SU-DHL-6 (cell line): Measurements from ENCODE around the gene WNT5A.

Source experiments
- H2AFZ ChIP-seq: fragments of 200-600 bp; sonication (generic); 2 replicates; pipeline ENCODE4 v1.6.1; 2014; ENCODE audit warnings: low read depth, mild to moderate bottlenecking, moderate library complexity, mixed read lengths, antibody characterized with exemption, low read length; ENCODE audit not compliant: severe bottlenecking
- H3F3A ChIP-seq: fragments of 200-600 bp; shearing (Covaris generic); 2 replicates; pipeline ENCODE4 v1.6.0; 2016; ENCODE audit warnings: antibody characterized with exemption, mild to moderate bottlenecking; ENCODE audit not compliant: insufficient read depth
- H3K27ac ChIP-seq: fragments of 200-600 bp; sonication (generic); 2 replicates; pipeline ENCODE4 v1.5.1; 2016; ENCODE audit warnings: low read depth, mild to moderate bottlenecking, low read length, moderate library complexity, mixed read lengths
- H3K27me3 ChIP-seq: fragments of 200-600 bp; sonication (generic), shearing (Covaris generic); 2 replicates; pipeline ENCODE4 v1.6.0; 2014; ENCODE audit warnings: mild to moderate bottlenecking, low read length
- H3K36me3 ChIP-seq: fragments of 200-600 bp; sonication (generic); 2 replicates; pipeline ENCODE4 v1.6.1; 2014; ENCODE audit warnings: mild to moderate bottlenecking, low read length, mixed read lengths
- H3K4me2 ChIP-seq: fragments of 300-600, 200-600 bp; shearing (Covaris generic), sonication (generic); 2 replicates; pipeline ENCODE4 v1.6.0; 2014; ENCODE audit warnings: low read length, low read depth, mild to moderate bottlenecking; ENCODE audit not compliant: poor library complexity, severe bottlenecking
- H3K4me3 ChIP-seq: fragments of 200-600 bp; sonication (generic); 2 replicates; pipeline ENCODE4 v1.5.1; 2014; ENCODE audit warnings: antibody characterized with exemption, low read length, mild to moderate bottlenecking, mixed read lengths; ENCODE audit not compliant: insufficient read depth, poor library complexity, severe bottlenecking
- H3K79me2 ChIP-seq: fragments of 200-600 bp; sonication (generic); 2 replicates; pipeline ENCODE4 v1.6.1; 2014; ENCODE audit warnings: mild to moderate bottlenecking, low read length, moderate library complexity; ENCODE audit not compliant: insufficient read depth
- H3K9ac ChIP-seq: fragments of 200-600 bp; sonication (generic); 2 replicates; pipeline ENCODE4 v1.7.0; 2014; ENCODE audit warnings: mild to moderate bottlenecking, low read length
- H3K9me2 ChIP-seq: fragments of 200-600 bp; sonication (generic); replicated peaks from 2 replicates; pipeline ENCODE4 v1.6.1; 2014; ENCODE audit warnings: low read length; ENCODE audit not compliant: insufficient read depth
- H3K9me3 ChIP-seq: fragments of 200-600 bp; sonication (generic); 2 replicates; pipeline ENCODE4 v1.6.1; 2014; ENCODE audit warnings: low read length, mixed read lengths; ENCODE audit not compliant: insufficient read depth
- H4K20me1 ChIP-seq: fragments of 200-600 bp; sonication (generic); 2 replicates; pipeline ENCODE4 v1.6.1; 2014; ENCODE audit warnings: low read depth, mild to moderate bottlenecking, antibody characterized with exemption, low read length, moderate library complexity, mixed read lengths
- CTCF ChIP-seq: fragments of 200-600 bp; sonication (generic); IDR thresholded peaks from one replicate; pipeline ENCODE4 v1.5.1; 2017; ENCODE audit warnings: antibody characterized with exemption, mild to moderate bottlenecking, low read length, moderate library complexity; ENCODE audit not compliant: insufficient read depth, poor library complexity, severe bottlenecking
- EZH2phosphoT487 ChIP-seq: fragments of 200-600 bp; sonication (generic), shearing (Covaris generic); conservative IDR thresholded peaks from 2 replicates; pipeline ENCODE4 v1.6.1; 2018; ENCODE audit warnings: mild to moderate bottlenecking, antibody characterized with exemption, low read length, moderate library complexity, mixed read lengths

WNT5A gene

GRCh38 chr3:55490276-55490913, 3.3 kb upstream of the WNT5A start:
- no peaks in the 10 kb centered on the region for H4K20me1 ChIP-seq
- H3K4me3 ChIP-seq = no peak overlapping the region
- TF ChIP-seq EZH2phosphoT487 = no peak
- TF ChIP-seq CTCF = no peak
- no peaks in the 10 kb centered on the region; the same call in 1 of the 2 replicates for H3K9me2 ChIP-seq
- no peaks in the 10 kb centered on the region for H3K36me3 ChIP-seq
- H3K79me2 ChIP-seq = no peaks in the 10 kb centered on the region
- no peak overlapping the region for H2AFZ ChIP-seq
- H3K9me3 ChIP-seq = no peaks in the 10 kb centered on the region
- H3K9ac ChIP-seq = no peak overlapping the region
- H3K4me2 ChIP-seq = no peak overlapping the region
- no peaks in the 10 kb centered on the region for H3F3A ChIP-seq
- H3K27me3 ChIP-seq = no peaks in the 10 kb centered on the region
- no peak overlapping the region for H3K27ac ChIP-seq

- Histone ChIP-seq H2AFZ (no peak overlapping the region), H3K36me3 (no peaks in the 10 kb centered on the region), H3K27ac (no peak overlapping the region), H3K9me3 (no peaks in the 10 kb centered on the region), H3K27me3 (no peaks in the 10 kb centered on the region), H3K9me2 (no peaks in the 10 kb centered on the region; the same call in 1 of the 2 replicates), H3K4me2 (no peak overlapping the region), H3K9ac (no peak overlapping the region), H3F3A (no peaks in the 10 kb centered on the region), H3K4me3 (no peak overlapping the region), H3K79me2 (no peaks in the 10 kb centered on the region), H4K20me1 (no peaks in the 10 kb centered on the region)
- TF ChIP-seq CTCF (no peak), EZH2phosphoT487 (no peak)
Observed at GRCh38 chr3:55489798-55490132, 2.7 kb upstream of the WNT5A start.

- H3K9me2 ChIP-seq = no peaks in the 10 kb centered on the region; the same call in 1 of the 2 replicates
- no peaks in the 10 kb centered on the region for H3F3A ChIP-seq
- no peaks in the 10 kb centered on the region for H3K36me3 ChIP-seq
- H3K79me2 ChIP-seq = no peaks in the 10 kb centered on the region
- H3K9me3 ChIP-seq = no peaks in the 10 kb centered on the region
- no peaks in the 10 kb centered on the region for H4K20me1 ChIP-seq
- H3K4me3 ChIP-seq = no peak overlapping the region
- no peaks in the 10 kb centered on the region for H3K27me3 ChIP-seq
- H3K9ac ChIP-seq = no peak overlapping the region
- no peak overlapping the region for H3K4me2 ChIP-seq
- H3K27ac ChIP-seq = no peak overlapping the region
- H2AFZ ChIP-seq = no peak overlapping the region
- TF ChIP-seq EZH2phosphoT487 (no peak), CTCF (no peak)
Observed at GRCh38 chr3:55488398-55489055, 1.4 kb upstream of the WNT5A start.
